Measurements from ENCODE around the gene RETN. TPM values are rescaled to one million over a fixed set of nuclear protein-coding genes. Genes with fewer than 3 reads are reported as not detected.

RETN gene
- total RNA-seq, 1 donor = not detected

DNA sequence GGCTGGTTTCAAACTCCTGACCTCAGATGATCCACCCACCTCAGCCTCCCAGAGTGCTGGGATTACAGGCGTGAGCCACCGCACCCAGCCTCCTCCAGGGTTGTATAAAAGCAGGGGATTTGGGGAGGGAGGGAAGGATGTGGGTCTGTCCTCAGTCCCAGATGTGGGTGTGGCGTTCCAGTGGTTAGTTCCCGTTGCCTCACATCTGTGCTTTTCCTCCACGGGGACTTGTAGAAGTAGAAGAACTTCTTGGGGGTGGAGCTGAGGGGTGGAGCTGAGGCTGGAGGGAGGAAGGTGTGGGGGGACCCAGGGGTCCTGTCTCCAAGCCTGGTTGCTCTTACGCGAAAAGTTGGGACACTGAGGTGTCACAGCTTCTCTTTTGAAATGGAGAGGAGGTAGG, 7.5 kb downstream of the RETN start:
- peak; percentile 14 for DNase-seq (ENCODE audit: insufficient read length, low spot score, missing footprints)
- no peak overlapping the region for H3K4me2 ChIP-seq (ENCODE audit: insufficient read depth, low read length)
- peaks cover 7% of the 10 kb centered on the region for H3K79me2 ChIP-seq (ENCODE audit: insufficient read depth, low read length)
- H3K9me3 ChIP-seq (ENCODE audit: low read depth, low read length) = no peaks in the 10 kb centered on the region
- peaks cover 5% of the 10 kb centered on the region for H3K4me1 ChIP-seq (ENCODE audit: insufficient read depth, low read length)
- no peak overlapping the region for H2AFZ ChIP-seq (ENCODE audit: low read length)
- H3K36me3 ChIP-seq (ENCODE audit: insufficient read depth, low read length) = no peaks in the 10 kb centered on the region
- no peaks in the 10 kb centered on the region for H4K20me1 ChIP-seq (ENCODE audit: insufficient read depth, low read length)
- H3K27me3 ChIP-seq (ENCODE audit: insufficient read depth, low read length) = peaks cover 5% of the 10 kb centered on the region
- H3K4me3 ChIP-seq (ENCODE audit: insufficient read depth, low read length) = no peak overlapping the region
- no peak for TF ChIP-seq CTCF (IDR thresholded peaks at IDR 0.05; ENCODE audit: extremely low read depth, low read depth, low read length)
- H3K27ac ChIP-seq (ENCODE audit: low read depth, low read length) = no peak overlapping the region

DNA sequence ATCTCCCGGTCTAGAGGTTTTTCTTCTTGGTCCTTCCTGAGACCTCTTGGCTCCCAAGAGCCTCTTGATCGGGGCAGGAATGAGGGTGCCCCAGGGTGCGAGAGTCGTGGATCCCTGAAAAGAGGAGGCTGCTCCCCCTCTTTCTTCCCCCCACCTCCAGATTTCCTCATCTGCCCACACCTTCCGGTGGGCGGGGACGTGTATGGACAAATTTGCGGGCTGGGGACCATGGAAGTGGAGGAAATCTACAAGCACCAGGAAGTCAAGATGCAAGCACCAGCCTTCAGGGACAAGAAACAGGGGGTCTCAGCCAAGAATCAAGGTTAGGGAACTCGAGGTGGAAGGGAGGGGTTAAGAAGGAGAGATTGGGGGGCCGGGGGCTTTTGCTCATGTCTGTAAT, 8.0 kb downstream of the RETN start, which contains the start of gene MCEMP1:
Gene MCEMP1, plus strand, starts transcription at position 237 of the 400 bp plus-strand sequence. Its CDS starts 31 bp downstream, at position 268.
- no peak within 1 kb of the TSS for H3K4me2 ChIP-seq (ENCODE audit: insufficient read depth, low read length)
- no peaks in the 10 kb centered on the region for H3K9me3 ChIP-seq (ENCODE audit: low read depth, low read length)
- no peak within 1 kb of the TSS for H3K4me3 ChIP-seq (ENCODE audit: insufficient read depth, low read length)
- H3K27ac ChIP-seq (ENCODE audit: low read depth, low read length) = no peak within 1 kb of the TSS
- peaks cover 12% of the 10 kb centered on the region for H3K79me2 ChIP-seq (ENCODE audit: insufficient read depth, low read length)
- peaks cover 10% of the 10 kb centered on the region for H3K4me1 ChIP-seq (ENCODE audit: insufficient read depth, low read length)
- peaks cover 5% of the 10 kb centered on the region for H3K27me3 ChIP-seq (ENCODE audit: insufficient read depth, low read length)
- no peak for TF ChIP-seq CTCF (IDR thresholded peaks at IDR 0.05; ENCODE audit: extremely low read depth, low read depth, low read length)
- peaks cover 4% of the 10 kb centered on the region for H4K20me1 ChIP-seq (ENCODE audit: insufficient read depth, low read length)
- no peaks in the 10 kb centered on the region for H3K36me3 ChIP-seq (ENCODE audit: insufficient read depth, low read length)
- H2AFZ ChIP-seq (ENCODE audit: low read length) = no peak within 1 kb of the TSS
- DNase-seq (ENCODE audit: insufficient read length, low spot score, missing footprints) = peak; percentile 31

GRCh38 chr19:7677669-7678311, 8.9 kb downstream of the RETN start:
- Histone ChIP-seq H3K27ac (ENCODE audit: low read depth, low read length) (no peak overlapping the region), H4K20me1 (ENCODE audit: insufficient read depth, low read length) (peaks cover 13% of the 10 kb centered on the region), H3K4me3 (ENCODE audit: insufficient read depth, low read length) (no peak overlapping the region), H3K27me3 (ENCODE audit: insufficient read depth, low read length) (peaks cover 5% of the 10 kb centered on the region), H3K79me2 (ENCODE audit: insufficient read depth, low read length) (peaks cover 20% of the 10 kb centered on the region), H3K9me3 (ENCODE audit: low read depth, low read length) (no peaks in the 10 kb centered on the region), H2AFZ (ENCODE audit: low read length) (no peak overlapping the region), H3K36me3 (ENCODE audit: insufficient read depth, low read length) (peaks cover 6% of the 10 kb centered on the region), H3K4me2 (ENCODE audit: insufficient read depth, low read length) (no peak overlapping the region), H3K4me1 (ENCODE audit: insufficient read depth, low read length) (peaks cover 12% of the 10 kb centered on the region)
- DNase-seq (ENCODE audit: insufficient read length, low spot score, missing footprints) = peak; percentile 49
- no peak for TF ChIP-seq CTCF (IDR thresholded peaks at IDR 0.05; ENCODE audit: extremely low read depth, low read depth, low read length)

DNA sequence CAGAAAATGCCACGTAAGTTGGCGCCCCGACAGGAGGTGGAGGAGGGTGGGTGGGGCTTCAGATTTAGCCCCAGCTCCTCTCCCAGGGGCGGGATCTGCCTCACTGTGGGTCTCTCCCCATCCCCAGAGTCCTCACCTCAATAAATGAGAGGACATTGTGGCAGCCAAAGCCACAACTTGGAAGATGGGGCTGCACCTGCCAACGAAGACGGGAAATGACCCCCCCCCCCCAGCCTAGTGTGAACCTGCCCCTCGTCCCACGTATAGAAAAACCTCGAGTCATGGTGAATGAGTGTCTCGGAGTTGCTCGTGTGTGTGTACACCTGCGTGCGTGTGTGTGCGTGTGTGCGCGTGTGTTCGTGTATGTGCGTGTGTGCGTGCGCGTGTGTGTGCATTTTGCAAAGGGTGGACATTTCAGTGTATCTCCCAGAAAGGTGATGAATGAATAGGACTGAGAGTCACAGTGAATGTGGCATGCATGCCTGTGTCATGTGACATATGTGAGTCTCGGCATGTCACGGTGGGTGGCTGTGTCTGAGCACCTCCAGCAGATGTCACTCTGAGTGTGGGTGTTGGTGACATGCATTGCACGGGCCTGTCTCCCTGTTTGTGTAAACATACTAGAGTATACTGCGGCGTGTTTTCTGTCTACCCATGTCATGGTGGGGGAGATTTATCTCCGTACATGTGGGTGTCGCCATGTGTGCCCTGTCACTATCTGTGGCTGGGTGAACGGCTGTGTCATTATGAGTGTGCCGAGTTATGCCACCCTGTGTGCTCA, 10.3 kb downstream of the RETN start:
- H2AFZ ChIP-seq (ENCODE audit: low read length) = no peak overlapping the region
- peaks cover 5% of the 10 kb centered on the region for H3K27me3 ChIP-seq (ENCODE audit: insufficient read depth, low read length)
- DNase-seq (ENCODE audit: insufficient read length, low spot score, missing footprints) = peak; percentile 77
- peaks cover 20% of the 10 kb centered on the region for H3K79me2 ChIP-seq (ENCODE audit: insufficient read depth, low read length)
- no peak overlapping the region for H3K4me3 ChIP-seq (ENCODE audit: insufficient read depth, low read length)
- no peak overlapping the region for H3K27ac ChIP-seq (ENCODE audit: low read depth, low read length)
- TF ChIP-seq CTCF (IDR thresholded peaks at IDR 0.05; ENCODE audit: extremely low read depth, low read depth, low read length) = no peak
- H3K4me1 ChIP-seq (ENCODE audit: insufficient read depth, low read length) = peaks cover 12% of the 10 kb centered on the region
- H4K20me1 ChIP-seq (ENCODE audit: insufficient read depth, low read length) = peaks cover 18% of the 10 kb centered on the region
- no peak overlapping the region for H3K4me2 ChIP-seq (ENCODE audit: insufficient read depth, low read length)
- peaks cover 12% of the 10 kb centered on the region for H3K36me3 ChIP-seq (ENCODE audit: insufficient read depth, low read length)
- no peaks in the 10 kb centered on the region for H3K9me3 ChIP-seq (ENCODE audit: low read depth, low read length)

Data from osteoblast (primary cell).